Measurements from ENCODE around the gene CTIF.

Gene CTIF

DNA sequence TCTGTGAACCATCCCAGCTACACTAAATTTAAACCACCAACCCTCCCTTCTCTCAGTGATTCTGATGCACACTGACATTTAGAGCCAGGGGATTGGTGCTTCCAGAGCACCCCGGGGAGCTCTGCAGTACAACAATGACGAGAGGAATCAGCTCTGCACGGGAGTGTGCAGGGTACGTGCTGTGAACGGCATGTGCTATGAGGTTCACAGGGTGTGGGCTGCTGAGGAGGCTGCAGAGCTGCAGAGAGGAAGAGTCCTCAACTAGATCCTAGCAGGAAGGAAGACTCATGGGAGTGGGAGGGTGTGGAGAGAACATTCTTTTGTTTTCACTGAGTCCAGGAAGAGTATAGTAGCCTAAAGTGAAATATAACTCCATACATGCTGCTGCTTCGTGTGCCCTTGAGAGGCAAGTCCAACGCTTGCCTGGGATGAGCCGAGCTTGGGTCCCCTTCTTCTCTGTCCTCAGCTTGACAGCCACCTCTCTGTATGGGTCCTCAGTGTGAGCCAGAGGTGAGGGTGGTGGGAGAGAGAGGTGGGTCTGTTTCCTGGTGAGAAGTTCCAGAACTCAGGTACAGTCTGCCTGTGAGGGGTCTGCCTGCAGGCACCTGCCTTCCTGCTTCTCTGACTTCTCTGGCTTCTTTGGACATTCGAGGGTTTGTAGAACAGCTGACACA, 118.8 kb downstream of the CTIF start:
- Histone ChIP-seq H3K4me3 (no peak overlapping the region), H4K20me1 (peaks cover 66% of the 10 kb centered on the region), H3K4me2 (no peak overlapping the region), H3K27me3 (no peaks in the 10 kb centered on the region), H3K9me3 (no peaks in the 10 kb centered on the region), H3K4me1 (no peaks in the 10 kb centered on the region), H3K9ac (no peak overlapping the region), H3K27ac (no peak overlapping the region), H3K36me3 (no peaks in the 10 kb centered on the region)
- TF ChIP-seq Cebpa-rat (IDR thresholded peaks at IDR 0.05) = no peak

DNA sequence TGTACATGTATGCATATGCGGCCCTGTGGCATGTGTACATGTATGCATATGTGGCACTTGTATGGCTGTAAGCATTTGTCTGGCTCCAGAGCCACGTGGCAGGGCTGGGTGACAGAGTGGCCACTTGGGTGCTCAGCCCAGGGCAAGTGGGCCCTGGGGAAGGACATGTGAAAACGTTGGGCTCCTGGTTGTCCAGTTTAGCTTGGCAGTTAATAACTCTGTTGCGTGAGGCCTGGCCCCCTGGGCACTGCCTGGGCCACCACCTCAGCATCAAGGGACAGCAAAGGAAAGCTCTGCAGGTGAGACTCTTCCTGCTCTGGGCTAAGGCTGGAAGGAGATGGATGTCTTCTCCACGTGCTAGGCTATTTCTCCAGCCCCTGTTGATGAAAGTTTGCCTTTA, 119.9 kb downstream of the CTIF start:
- no peaks in the 10 kb centered on the region for H3K27me3 ChIP-seq
- no peak overlapping the region for H3K4me2 ChIP-seq
- H3K9ac ChIP-seq = no peak overlapping the region
- H4K20me1 ChIP-seq = peaks cover 77% of the 10 kb centered on the region
- no peak overlapping the region for H3K27ac ChIP-seq
- no peaks in the 10 kb centered on the region; the same call in 1 of the 2 replicates for H3K36me3 ChIP-seq
- H3K9me3 ChIP-seq = no peaks in the 10 kb centered on the region
- H3K4me1 ChIP-seq = no peaks in the 10 kb centered on the region
- no peak overlapping the region for H3K4me3 ChIP-seq
- no peak for TF ChIP-seq Cebpa-rat (IDR thresholded peaks at IDR 0.05)

DNA sequence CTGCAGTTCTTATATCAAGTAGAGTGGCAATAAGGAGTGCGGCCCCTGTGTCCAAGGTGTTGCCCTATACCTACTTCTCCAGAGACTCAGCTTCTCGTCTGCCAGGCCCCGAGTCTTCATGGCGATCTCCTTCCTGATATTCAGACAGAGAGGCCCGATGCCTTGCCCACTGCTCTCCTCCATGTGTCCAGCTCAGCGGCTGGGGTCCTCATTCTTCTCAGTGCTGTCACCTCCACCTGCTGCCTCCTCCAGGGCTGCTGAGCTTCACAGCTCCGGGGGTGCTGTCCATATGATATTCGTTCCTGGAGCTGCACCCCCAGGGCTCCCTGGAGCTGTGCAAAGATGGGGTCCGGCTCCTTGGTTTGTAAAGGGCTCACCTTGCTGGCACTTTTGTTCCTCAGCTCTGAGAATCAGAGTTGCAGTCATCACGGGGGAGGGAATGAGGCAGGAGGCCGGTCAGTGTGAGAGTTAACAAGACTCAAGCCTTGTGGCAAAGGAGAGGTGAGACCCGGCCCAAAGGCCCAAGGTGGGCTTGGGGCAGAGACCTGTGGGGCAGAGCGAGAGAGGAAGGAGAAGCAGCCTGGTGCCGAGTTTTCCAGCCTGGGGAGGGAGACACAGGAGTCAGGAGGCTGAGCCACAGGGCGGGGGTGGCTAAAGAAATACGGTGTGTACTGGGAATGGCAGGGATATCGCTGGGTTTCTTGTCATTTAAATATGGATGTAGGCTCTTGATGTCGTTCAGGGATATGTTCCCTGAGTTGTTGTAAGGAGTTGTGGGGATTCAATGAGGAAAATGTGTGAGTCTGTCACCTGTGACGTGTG, 120.6 kb downstream of the CTIF start:
- no peak overlapping the region for H3K27ac ChIP-seq
- H4K20me1 ChIP-seq = peaks cover 81% of the 10 kb centered on the region
- no peaks in the 10 kb centered on the region; the same call in 1 of the 2 replicates for H3K36me3 ChIP-seq
- no peak overlapping the region for H3K4me3 ChIP-seq
- no peak overlapping the region for H3K9ac ChIP-seq
- no peak for TF ChIP-seq Cebpa-rat (IDR thresholded peaks at IDR 0.05)
- no peak overlapping the region for H3K4me2 ChIP-seq
- H3K4me1 ChIP-seq = no peaks in the 10 kb centered on the region
- H3K9me3 ChIP-seq = no peaks in the 10 kb centered on the region
- no peaks in the 10 kb centered on the region for H3K27me3 ChIP-seq

DNA sequence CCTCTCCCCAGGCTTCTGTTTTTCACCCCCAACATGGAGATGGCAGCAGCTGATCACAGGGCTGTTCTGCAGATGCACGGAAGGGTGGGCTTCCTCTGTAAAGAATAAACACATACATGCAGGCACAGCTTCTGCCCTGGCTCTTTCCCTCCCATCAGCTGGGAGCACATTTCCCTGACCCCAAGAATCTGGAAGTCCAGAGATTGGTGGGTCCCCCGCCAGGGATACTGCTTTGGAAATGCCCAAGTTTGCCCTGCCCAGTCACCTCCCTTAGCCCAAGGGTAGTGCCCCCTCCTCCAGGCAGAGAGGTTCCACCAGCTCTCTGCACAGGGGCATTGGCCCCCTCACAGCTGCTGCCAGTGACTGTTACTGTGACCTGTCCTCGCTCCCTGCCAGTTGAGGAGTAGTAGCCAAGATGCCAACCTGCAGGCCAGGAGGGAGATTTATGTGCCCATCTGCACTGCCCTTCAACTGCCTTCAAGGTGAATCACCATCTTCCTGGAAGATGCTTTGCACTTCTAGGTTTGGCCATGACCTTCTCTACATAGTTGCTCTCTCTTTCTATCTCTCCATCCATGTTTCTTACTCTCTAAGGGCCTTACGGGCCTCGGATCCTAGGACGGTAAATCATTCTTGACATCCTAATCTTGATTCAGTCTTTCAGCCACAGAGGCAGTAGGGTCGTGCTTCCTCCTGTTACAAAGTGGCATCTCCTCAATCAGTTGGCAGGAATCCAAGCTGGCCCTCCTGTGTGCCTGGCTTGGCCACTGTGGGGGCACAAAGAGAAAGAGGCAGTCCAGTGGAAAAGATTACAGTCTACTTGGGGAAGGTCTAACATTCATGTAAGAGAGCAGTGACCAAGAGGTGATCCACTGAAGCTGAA, 121.8 kb downstream of the CTIF start:
- Histone ChIP-seq H3K4me1 (no peaks in the 10 kb centered on the region), H3K4me3 (no peak overlapping the region), H4K20me1 (peaks cover 77% of the 10 kb centered on the region), H3K9ac (no peak overlapping the region), H3K36me3 (peaks cover 6% of the 10 kb centered on the region), H3K27ac (0 out of 2 replicates have a peak overlapping the region, but pooled peaks have one; percentile 6), H3K27me3 (no peaks in the 10 kb centered on the region), H3K9me3 (peaks cover 3% of the 10 kb centered on the region), H3K4me2 (no peak overlapping the region)
- TF ChIP-seq Cebpa-rat (IDR thresholded peaks at IDR 0.05) = no peak

DNA sequence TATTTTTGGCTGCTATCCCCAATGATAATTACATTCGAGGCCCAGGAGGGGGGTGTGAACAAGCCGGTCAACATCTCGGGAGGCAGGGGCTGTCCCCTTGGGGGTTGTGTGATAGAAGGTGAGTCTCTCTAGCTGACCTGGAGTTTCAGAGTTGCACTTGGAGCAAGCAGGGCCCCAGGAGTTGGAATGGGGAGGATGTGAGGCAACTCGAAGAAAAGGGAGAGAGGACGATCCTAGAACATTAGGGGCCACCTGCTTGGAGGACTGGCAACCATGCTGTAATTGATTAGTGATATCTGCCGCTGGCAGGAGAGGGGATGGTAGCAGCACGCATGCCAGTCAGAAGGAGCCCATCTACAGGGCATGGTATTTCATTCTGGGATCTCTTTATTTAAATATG, 122.6 kb downstream of the CTIF start:
- Histone ChIP-seq H3K27ac (no peak overlapping the region), H4K20me1 (peaks cover 69% of the 10 kb centered on the region), H3K9me3 (peaks cover 8% of the 10 kb centered on the region), H3K36me3 (peaks cover 15% of the 10 kb centered on the region), H3K27me3 (no peaks in the 10 kb centered on the region), H3K4me3 (no peak overlapping the region), H3K4me2 (no peak overlapping the region), H3K4me1 (no peaks in the 10 kb centered on the region), H3K9ac (no peak overlapping the region)
- no peak for TF ChIP-seq Cebpa-rat (IDR thresholded peaks at IDR 0.05)

DNA sequence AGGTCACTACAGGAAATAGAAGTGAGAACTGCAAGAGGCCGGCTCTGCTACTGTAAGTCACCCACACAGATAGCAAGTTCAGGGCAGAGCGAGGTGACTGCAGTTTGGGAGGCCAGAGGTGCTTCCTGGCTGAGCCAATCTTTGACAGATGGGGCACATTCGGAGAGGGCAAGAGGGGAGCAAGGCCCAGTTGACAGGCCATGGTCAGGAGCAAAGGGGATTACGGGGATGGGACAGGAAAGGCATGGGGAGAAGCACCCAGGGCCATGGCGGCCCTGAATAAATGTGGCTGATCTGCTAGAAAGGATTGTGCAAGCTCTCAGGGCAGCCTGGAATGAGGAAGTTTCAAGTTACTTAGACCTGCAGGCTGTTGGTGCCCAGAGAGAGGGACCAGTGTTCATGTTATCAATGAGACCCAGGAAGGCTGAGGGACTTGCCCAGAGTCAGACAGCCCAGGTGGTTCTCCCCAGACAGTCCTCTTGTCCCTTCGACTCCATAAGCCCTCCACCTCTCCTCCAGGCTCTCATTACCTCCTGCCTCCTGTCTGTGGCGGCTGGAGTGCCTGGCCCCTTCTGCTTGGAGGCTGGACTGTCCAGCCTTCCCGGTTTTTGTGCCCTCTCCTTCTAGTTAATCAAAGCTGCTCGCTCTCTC, 123.3 kb downstream of the CTIF start:
- TF ChIP-seq Cebpa-rat (IDR thresholded peaks at IDR 0.05) = peak; percentile 52; the same call in 1 of the 2 replicates
- Histone ChIP-seq H3K36me3 (peaks cover 20% of the 10 kb centered on the region), H3K4me2 (no peak overlapping the region), H3K4me3 (no peak overlapping the region), H4K20me1 (peaks cover 64% of the 10 kb centered on the region), H3K27ac (no peak overlapping the region), H3K4me1 (peaks cover under 1% of the 10 kb centered on the region), H3K9me3 (peaks cover 8% of the 10 kb centered on the region), H3K9ac (no peak overlapping the region), H3K27me3 (no peaks in the 10 kb centered on the region)

DNA sequence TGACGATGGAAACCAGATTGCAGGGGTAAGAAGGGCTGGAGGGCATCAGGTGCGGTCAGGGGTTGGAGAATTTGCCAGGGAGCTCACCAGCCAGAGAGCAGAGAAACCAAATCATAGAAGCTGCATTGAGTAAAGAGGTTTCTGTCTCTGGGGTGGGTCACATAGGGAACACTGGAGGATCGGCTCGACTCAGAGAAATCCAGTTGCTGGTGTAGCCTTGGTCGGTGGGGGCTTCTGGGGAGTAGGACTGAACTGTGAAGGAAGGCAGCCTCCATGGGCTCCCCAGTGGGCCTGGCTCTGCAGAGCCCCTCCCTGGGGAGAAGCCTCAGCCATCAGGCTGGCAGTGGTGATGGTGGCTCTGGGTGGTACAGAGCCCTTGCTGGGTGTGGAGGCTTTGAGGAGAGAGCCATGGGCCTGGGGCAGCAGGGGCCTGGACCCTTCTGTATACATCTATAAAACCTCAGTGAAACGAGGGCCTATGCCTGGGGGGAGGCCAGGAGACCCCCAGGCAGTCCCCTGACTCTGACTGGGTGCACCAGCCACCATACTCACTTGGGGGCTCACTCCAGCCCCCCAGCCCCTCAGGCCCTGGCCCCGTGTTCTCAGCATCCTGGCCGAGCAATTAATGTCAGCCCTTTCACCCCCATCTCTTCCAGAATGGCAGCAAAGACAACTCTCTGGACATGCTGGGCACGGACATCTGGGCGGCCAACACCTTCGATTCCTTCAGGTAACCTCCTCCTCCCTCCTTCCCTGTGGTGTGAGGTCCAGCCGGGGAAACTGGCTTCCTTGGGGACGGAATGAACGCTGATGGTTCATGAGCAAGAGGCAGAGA, 124.5 kb downstream of the CTIF start:
- Histone ChIP-seq H3K9ac (no peak overlapping the region), H3K27ac (no peak overlapping the region), H3K4me3 (no peak overlapping the region)

DNA sequence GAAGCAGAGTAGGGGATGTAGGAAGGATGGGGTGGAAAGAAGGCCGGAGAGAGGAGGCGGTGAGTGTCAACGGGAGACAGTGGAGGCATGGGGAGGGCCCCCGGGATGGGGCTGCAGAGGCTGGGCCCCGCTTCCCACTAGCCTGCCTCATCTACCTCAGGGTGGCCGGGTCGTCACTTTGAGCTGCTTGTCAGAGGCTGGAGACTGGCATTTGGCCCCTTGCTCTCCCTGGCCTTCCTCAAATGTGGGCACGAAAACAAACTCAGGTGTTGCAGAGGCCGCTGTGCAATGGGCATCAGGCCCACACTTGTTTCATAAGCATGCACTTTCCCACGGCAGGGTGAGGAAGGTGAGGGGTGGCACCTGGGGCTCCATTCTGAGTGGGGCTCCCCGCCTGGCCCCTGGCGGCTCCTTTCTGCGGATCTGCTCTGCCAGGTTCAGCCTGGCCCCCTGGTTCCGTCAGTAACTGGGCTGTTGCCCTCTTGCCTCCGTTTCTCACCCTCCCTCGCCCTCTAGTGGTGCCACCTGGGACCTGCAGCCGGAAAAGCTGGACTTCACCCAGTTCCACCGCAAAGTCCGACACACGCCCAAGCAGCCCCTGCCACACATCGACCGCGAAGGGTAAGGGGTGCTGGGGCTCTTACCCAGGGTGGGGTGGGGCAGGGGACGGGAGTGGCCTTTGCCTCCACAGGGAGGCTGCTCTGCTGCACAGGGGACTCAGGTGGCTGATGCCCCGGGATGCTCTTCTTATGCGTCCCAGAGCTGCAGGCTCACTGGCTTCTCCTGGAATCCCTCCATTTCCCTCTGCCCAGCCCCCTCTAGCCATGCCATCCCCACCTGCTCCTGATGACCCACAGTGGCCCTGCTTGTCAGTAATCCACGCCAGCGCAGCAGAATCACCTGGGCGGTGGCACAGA, 125.4 kb downstream of the CTIF start:
- Histone ChIP-seq H3K4me2 (no peak overlapping the region), H3K9me3 (peaks cover 8% of the 10 kb centered on the region), H3K4me1 (peaks cover 19% of the 10 kb centered on the region), H3K36me3 (peaks cover 35% of the 10 kb centered on the region), H3K4me3 (no peak overlapping the region), H4K20me1 (peaks cover 62% of the 10 kb centered on the region), H3K9ac (no peak overlapping the region), H3K27ac (no peak overlapping the region), H3K27me3 (no peaks in the 10 kb centered on the region)
- no peak for TF ChIP-seq Cebpa-rat (IDR thresholded peaks at IDR 0.05)

More for the DNA sequence above, 124.5 kb downstream of the CTIF start:
- peaks cover 66% of the 10 kb centered on the region for H4K20me1 ChIP-seq
- H3K4me2 ChIP-seq = no peak overlapping the region
- H3K27me3 ChIP-seq = no peaks in the 10 kb centered on the region
- H3K4me1 ChIP-seq = peaks cover 12% of the 10 kb centered on the region
- TF ChIP-seq Cebpa-rat (IDR thresholded peaks at IDR 0.05) = no peak
- peaks cover 8% of the 10 kb centered on the region for H3K9me3 ChIP-seq
- peaks cover 29% of the 10 kb centered on the region for H3K36me3 ChIP-seq
